GM12801 (cell line): ENCODE measurements around the gene EPHA6.

Source experiments
- CTCF ChIP-seq: IDR thresholded peaks from one replicate; pipeline ENCODE4 v1.5.1; 2011; ENCODE audit warnings: control low read depth; ENCODE audit not compliant: insufficient read length; ENCODE audit errors: extremely low read depth

The EPHA6 gene

GRCh38 chr3:97131476-97131875, 317.1 kb downstream of the EPHA6 start:
- no peak for TF ChIP-seq CTCF

- TF ChIP-seq CTCF = no peak
Measured at GRCh38 chr3:97138914-97139541, 324.6 kb downstream of the EPHA6 start.

- no peak for TF ChIP-seq CTCF
Measured at GRCh38 chr3:97148931-97149330, 334.5 kb downstream of the EPHA6 start.

GRCh38 chr3:97161169-97161568, 346.8 kb downstream of the EPHA6 start:
- TF ChIP-seq CTCF = no peak

- TF ChIP-seq CTCF = no peak
Measured at GRCh38 chr3:97177242-97177641, 362.8 kb downstream of the EPHA6 start.

- no peak for TF ChIP-seq CTCF
Measured at GRCh38 chr3:97181704-97182103, 367.3 kb downstream of the EPHA6 start.

GRCh38 chr3:97187771-97188170, 373.4 kb downstream of the EPHA6 start:
- TF ChIP-seq CTCF = no peak

- no peak for TF ChIP-seq CTCF
Measured at GRCh38 chr3:97189835-97190234, 375.4 kb downstream of the EPHA6 start.
